Transverse colon (tissue), 4 donors: ENCODE measurements around the gene DCAF4L1. TPM values are rescaled to one million over a fixed set of nuclear protein-coding genes. Genes with fewer than 3 reads are reported as not detected.
A peak's percentile ranks its signal among the peaks of the same experiment; 100 is the strongest.

Source experiments
- DNase-seq: peaks from one replicate; pipeline ENCODE4 v3.0.0-alpha.2; 2019
- H3K27ac ChIP-seq, 4 donors: fragments of 200-600 bp; sonication (generic); 2 replicates each; pipeline ENCODE4 v1.5.1; 2016 to 2018; ENCODE audit warnings: inconsistent platforms in 4 of 4
- H3K27me3 ChIP-seq: fragments of 200-600 bp; sonication (generic); 2 replicates; pipeline ENCODE4 v1.5.1; 2017; ENCODE audit warnings: inconsistent platforms
- H3K36me3 ChIP-seq, 4 donors: fragments of 200-600 bp; sonication (generic); 2 replicates each; pipeline ENCODE4 v1.5.1; 2017 to 2019; ENCODE audit warnings: inconsistent platforms in 4 of 4
- H3K4me1 ChIP-seq, 4 donors: fragments of 200-600 bp; sonication (generic); 2 replicates each; pipeline ENCODE4 v1.5.1; 2017 to 2020; ENCODE audit warnings: inconsistent platforms in 4 of 4
- H3K4me3 ChIP-seq, 4 donors: fragments of 200-600 bp; sonication (generic); 1 replicate in 1 of 4; 2 replicates in 3 of 4; pipeline versions ENCODE4 v1.5.1 to v1.6.1; 2017 to 2019; ENCODE audit warnings: inconsistent platforms in 4 of 4
- H3K9me3 ChIP-seq, 2 donors: fragments of 200-600 bp; sonication (generic); 2 replicates each; pipeline ENCODE4 v1.5.1; 2017 to 2019; ENCODE audit warnings: inconsistent platforms in 2 of 2
- EP300 ChIP-seq: sonication (generic); formaldehyde crosslinking; IDR thresholded peaks from one replicate; pipeline ENCODE4 v1.6.1; 2017; ENCODE audit warnings: antibody characterized with exemption, low read depth
- POLR2A ChIP-seq: fragments of 450-650 bp; IDR thresholded peaks from one replicate; pipeline ENCODE4 v1.6.1; 2016; ENCODE audit warnings: antibody characterized with exemption, mild to moderate bottlenecking, moderate library complexity
- POLR2AphosphoS5 ChIP-seq, 3 donors: sonication (generic); formaldehyde crosslinking; IDR thresholded peaks; one replicate each; pipeline ENCODE4 v1.6.1; 2016; ENCODE audit warnings: antibody characterized with exemption in 3 of 3
- WGBS, 2 donors: methylation state at CpG; one replicate each; pipeline ENCODE4 v1.1.5; 2018; ENCODE audit warnings: low coverage in 1 of 2; 5-methylcytosine and 5-hydroxymethylcytosine counted together
- in situ Hi-C, 4 donors: fragments of 200-750 bp; cut with MboI; loops; one replicate each; pipeline versions ENCODE4 v1.15.0 to v1.15.1; 2017; ENCODE audit warnings: low sequenced_read_pairs in 3 of 4, low pct_ligation_motif_present in 1 of 4, low pct_unique_long_range_greater_than_20kb in 1 of 4
- intact Hi-C: fragments of 100-400 bp; cut with DNase I; formaldehyde crosslinking; loops from one replicate; pipeline ENCODE4 v1.15.1; 2023; ENCODE audit warnings: low total_unique reads
- total RNA-seq, 4 donors: library from RNA; depleted of rRNA; stranded (reverse); fragments of >200 nt; gene quantifications; one replicate each; pipeline ENCODE4 v1.1.0, GENCODE V29; 2016
- TF ChIP-seq, protein P1 (sequence below), 5 experiments: fragments of 200-600 bp in 3 of 5; fragments of 450-650 bp in 2 of 5; sonication (generic) in 3 of 5; IDR thresholded peaks; 1 replicate in 2 of 5; 2 replicates in 3 of 5; pipeline ENCODE4 v1.5.1; 2016 to 2017; ENCODE audit warnings: antibody characterized with exemption in 5 of 5, inconsistent platforms in 3 of 5, mild to moderate bottlenecking in 2 of 5, moderate library complexity in 1 of 5

The DCAF4L1 gene
- total RNA-seq, 4 donors from 2014 or later, result 0.14 to 0.32 TPM; not detected in 2

DNA sequence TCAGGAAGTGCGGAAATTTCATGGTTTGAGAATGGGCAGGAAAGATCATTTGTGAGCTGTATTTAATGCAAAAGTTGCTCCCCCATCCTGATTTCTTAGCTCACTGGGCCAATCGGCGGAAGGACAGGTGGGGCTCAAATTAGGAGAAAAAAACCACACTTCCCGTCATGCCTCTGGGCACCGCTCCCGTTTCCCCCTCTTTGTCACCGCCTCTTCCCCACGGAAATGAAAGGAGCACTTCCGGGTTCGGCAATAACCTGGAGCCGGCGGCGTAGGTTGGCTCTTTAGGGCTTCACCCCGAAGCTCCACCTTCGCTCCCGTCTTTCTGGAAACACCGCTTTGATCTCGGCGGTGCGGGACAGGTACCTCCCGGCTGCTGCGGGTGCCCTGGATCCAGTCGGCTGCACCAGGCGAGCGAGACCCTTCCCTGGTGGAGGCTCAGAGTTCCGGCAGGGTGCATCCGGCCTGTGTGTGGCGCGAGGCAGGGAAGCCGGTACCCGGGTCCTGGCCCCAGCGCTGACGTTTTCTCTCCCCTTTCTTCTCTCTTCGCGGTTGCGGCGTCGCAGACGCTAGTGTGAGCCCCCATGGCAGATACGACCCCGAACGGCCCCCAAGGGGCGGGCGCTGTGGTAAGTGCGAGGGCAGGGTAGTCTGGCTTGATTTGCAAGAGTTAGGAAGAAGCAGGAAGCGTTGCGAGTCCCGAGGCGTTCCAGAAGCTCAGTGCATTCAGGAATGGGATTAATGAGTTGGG, 46.5 kb upstream of the DCAF4L1 start, which contains the start of gene TMEM33:
Gene TMEM33, plus strand, starts transcription at position 529 of the 751 bp plus-strand sequence. Its CDS starts 56 bp downstream, at position 585.
- peaks cover 7 to 32% (median 25%) of the 10 kb centered on the region in 4 donors for H3K4me1 ChIP-seq
- DNase-seq, result peak; percentile 90
- no peaks in the 10 kb centered on the region for H3K9me3 ChIP-seq
- peak within 1 kb of the TSS; percentile 87 to 100 (median 98) for H3K4me3 ChIP-seq
- no peaks in the 10 kb centered on the region for H3K27me3 ChIP-seq
- 2 to 24% methylated on average over 3 to 48 of the region's 49 CpGs for WGBS, 2 donors
- H3K27ac ChIP-seq, result peak within 1 kb of the TSS; percentile 85 to 94 (median 88)
- TF ChIP-seq POLR2A, result peak; percentile 81
- peak; percentile 82 to 91 (median 89) for TF ChIP-seq POLR2AphosphoS5 (IDR thresholded peaks at IDR 0.05)
- TF ChIP-seq, protein P1, sequence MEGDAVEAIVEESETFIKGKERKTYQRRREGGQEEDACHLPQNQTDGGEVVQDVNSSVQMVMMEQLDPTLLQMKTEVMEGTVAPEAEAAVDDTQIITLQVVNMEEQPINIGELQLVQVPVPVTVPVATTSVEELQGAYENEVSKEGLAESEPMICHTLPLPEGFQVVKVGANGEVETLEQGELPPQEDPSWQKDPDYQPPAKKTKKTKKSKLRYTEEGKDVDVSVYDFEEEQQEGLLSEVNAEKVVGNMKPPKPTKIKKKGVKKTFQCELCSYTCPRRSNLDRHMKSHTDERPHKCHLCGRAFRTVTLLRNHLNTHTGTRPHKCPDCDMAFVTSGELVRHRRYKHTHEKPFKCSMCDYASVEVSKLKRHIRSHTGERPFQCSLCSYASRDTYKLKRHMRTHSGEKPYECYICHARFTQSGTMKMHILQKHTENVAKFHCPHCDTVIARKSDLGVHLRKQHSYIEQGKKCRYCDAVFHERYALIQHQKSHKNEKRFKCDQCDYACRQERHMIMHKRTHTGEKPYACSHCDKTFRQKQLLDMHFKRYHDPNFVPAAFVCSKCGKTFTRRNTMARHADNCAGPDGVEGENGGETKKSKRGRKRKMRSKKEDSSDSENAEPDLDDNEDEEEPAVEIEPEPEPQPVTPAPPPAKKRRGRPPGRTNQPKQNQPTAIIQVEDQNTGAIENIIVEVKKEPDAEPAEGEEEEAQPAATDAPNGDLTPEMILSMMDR (IDR thresholded peaks at IDR 0.05), result peak in 4 of 5 experiments; percentile 13 to 55 (median 26)
- no peak for TF ChIP-seq EP300
- no peaks in the 10 kb centered on the region for H3K36me3 ChIP-seq
- in situ Hi-C loops (no loop called here), intact Hi-C loops (no loop called here)

DNA sequence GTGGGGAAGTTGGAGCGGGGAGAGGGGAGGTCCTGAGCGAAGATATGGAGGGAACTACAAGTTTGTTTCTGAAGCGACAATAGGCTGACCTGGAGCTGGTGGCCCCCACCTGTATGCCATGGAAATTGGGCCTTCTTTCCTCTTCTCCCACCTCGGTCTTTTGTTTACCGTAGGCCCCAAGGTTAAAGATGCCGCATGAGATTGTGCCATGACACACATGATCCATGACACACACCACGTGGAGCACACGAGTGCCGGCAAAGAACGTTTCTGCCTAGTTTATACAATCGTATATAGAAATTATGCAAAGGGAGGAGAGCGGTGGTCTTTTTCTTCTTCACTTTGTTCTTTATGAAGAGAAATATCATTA, 45.9 kb upstream of the DCAF4L1 start:
- H3K4me3 ChIP-seq, result peak overlapping the region; percentile 87 to 100 (median 98)
- in situ Hi-C loops, result no loop called here
- WGBS, 2 donors, result 2 to 6% methylated on average over 9 to 12 of the region's 12 CpGs
- H3K9me3 ChIP-seq, result no peaks in the 10 kb centered on the region
- intact Hi-C loops, result no loop called here
- H3K4me1 ChIP-seq, result peaks cover 7 to 32% (median 25%) of the 10 kb centered on the region in 4 donors
- H3K36me3 ChIP-seq, result no peaks in the 10 kb centered on the region
- no peaks in the 10 kb centered on the region for H3K27me3 ChIP-seq
- no peak for DNase-seq
- H3K27ac ChIP-seq, result peak overlapping the region; percentile 85 to 94 (median 88)
- TF ChIP-seq POLR2AphosphoS5 (IDR thresholded peaks at IDR 0.05) (no peak), POLR2A (no peak), EP300 (no peak)
- TF ChIP-seq, protein P1 (IDR thresholded peaks at IDR 0.05), result no peak

DNA sequence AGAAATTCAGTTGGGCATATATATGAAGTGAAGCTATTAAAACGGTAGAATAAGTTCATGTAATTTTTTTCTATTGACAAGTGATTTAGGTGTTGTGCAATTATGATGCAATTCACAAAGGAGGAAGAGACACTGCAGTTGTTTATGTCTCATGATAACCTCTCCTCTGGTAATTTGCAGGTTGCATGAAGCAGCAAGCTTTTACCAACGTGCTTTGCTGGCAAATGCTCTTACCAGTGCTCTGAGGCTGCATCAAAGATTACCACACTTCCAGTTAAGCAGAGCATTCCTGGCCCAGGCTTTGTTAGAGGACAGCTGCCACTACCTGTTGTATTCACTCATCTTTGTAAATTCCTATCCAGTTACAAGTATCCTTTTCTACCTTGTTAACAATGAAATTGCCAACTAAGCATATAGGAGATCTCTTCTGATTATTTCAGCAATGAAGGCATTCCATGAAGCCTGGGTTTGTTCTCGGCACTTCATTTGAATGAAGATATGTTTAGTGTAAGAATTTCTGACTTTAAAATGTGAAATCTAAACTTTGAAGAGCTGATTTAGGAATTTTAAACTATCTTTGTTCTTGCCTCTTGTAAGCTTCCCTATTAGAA, 42.4 kb upstream of the DCAF4L1 start:
- Histone ChIP-seq H3K36me3 (peaks cover 0 to 6% (median 2%) of the 10 kb centered on the region in 4 donors), H3K27me3 (no peaks in the 10 kb centered on the region), H3K9me3 (no peaks in the 10 kb centered on the region), H3K4me3 (no peak overlapping the region), H3K27ac (no peak overlapping the region), H3K4me1 (peaks cover 7 to 32% (median 25%) of the 10 kb centered on the region in 4 donors)
- 57 to 71% methylated on average over 2 to 3 of the region's 3 CpGs for WGBS, 2 donors
- intact Hi-C loops, result no loop called here
- no peak for TF ChIP-seq POLR2AphosphoS5 (IDR thresholded peaks at IDR 0.05)
- no peak for TF ChIP-seq EP300
- TF ChIP-seq, protein P1 (IDR thresholded peaks at IDR 0.05), result no peak
- TF ChIP-seq POLR2A, result no peak
- in situ Hi-C loops, result no loop called here
- DNase-seq, result no peak

DNA sequence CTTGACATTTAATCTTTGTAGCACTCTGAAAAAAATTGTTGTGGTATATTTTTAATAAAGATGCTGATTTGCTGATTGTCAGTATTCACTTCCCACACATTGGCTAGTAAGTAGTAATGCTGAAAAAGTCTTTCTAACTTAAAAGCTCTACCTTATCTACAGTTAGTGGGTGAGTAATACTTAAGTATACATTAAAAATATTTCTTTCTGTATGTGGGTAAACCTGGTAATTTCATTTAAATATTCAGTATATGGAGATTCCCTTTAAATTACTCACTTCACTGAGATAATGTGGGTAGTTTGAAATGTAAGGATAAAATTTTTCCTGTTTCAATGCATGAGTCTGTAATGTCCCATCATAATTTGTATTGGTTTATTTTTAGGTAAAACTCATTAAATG, 40.7 kb upstream of the DCAF4L1 start:
- no peak overlapping the region for H3K4me3 ChIP-seq
- intact Hi-C loops, result no loop called here
- no peak overlapping the region for H3K27ac ChIP-seq
- no peak for DNase-seq
- TF ChIP-seq POLR2AphosphoS5 (IDR thresholded peaks at IDR 0.05) (no peak), POLR2A (no peak), EP300 (no peak)
- TF ChIP-seq, protein P1 (IDR thresholded peaks at IDR 0.05), result no peak
- peaks cover 7 to 29% (median 18%) of the 10 kb centered on the region in 4 donors for H3K4me1 ChIP-seq
- H3K27me3 ChIP-seq, result no peaks in the 10 kb centered on the region
- H3K9me3 ChIP-seq, result no peaks in the 10 kb centered on the region
- in situ Hi-C loops, result no loop called here
- peaks cover 0 to 18% (median 7%) of the 10 kb centered on the region in 4 donors for H3K36me3 ChIP-seq
